Activated naive CD8-positive, alpha-beta T cell treated with anti-CD3 and anti-CD28 coated beads for 36 hours (primary cell): ENCODE measurements around the gene PRIMA1. TPM values are rescaled to one million over a fixed set of nuclear protein-coding genes. Genes with fewer than 3 reads are reported as not detected.

Source experiments
- DNase-seq: peaks from one replicate; pipeline ENCODE4 v3.0.0; 2021
- H3K27ac Mint-ChIP-seq: one replicate; pipeline ENCODE4 v1.8.0; 2022; ENCODE audit warnings: mild to moderate bottlenecking, moderate library complexity, mixed read lengths
- H3K27me3 Mint-ChIP-seq: one replicate; pipeline ENCODE4 v1.8.0; 2022; ENCODE audit warnings: mild to moderate bottlenecking, mixed read lengths
- H3K36me3 Mint-ChIP-seq: one replicate; pipeline ENCODE4 v1.8.0; 2021; ENCODE audit warnings: mild to moderate bottlenecking, mixed read lengths
- H3K4me1 Mint-ChIP-seq: one replicate; pipeline ENCODE4 v1.8.0; 2021; ENCODE audit warnings: mixed read lengths
- H3K4me3 Mint-ChIP-seq: one replicate; pipeline ENCODE4 v1.8.0; 2022; ENCODE audit warnings: mild to moderate bottlenecking, moderate library complexity, mixed read lengths
- H3K9me3 Mint-ChIP-seq: one replicate; pipeline ENCODE4 v1.8.0; 2022; ENCODE audit warnings: mixed read lengths
- total RNA-seq, 2 experiments: library from RNA; stranded (reverse); gene quantifications; one replicate each; pipeline ENCODE4 v1.2.3, GENCODE V29; 2021

PRIMA1 gene
- total RNA-seq, 2 experiments from 2014 or later, result not detected

DNA sequence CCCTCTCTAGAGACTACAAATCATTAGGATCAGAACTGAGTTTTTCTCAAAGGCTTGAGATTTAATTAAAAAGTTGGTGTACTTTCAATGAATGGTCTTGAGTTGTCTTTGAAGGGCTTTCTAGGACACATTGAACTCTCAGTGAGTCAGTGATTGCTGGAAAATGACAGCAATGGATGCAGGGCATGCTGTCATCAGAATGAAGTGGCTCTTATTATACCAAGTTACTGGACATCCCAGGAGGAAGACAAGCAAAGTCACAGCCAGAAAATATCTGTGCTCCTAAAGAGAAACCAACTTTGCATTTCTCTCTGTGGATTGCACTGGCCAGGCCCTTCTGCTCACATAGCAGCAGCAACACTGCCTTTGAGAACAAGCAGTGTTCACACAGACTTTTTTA, 112.6 kb downstream of the PRIMA1 start:
- DNase-seq, result no peak
- Mint-ChIP-seq H3K27me3 (peaks cover 10% of the 10 kb centered on the region), H3K27ac (no peak overlapping the region), H3K36me3 (no peaks in the 10 kb centered on the region), H3K9me3 (no peaks in the 10 kb centered on the region), H3K4me1 (no peaks in the 10 kb centered on the region), H3K4me3 (no peak overlapping the region)

DNA sequence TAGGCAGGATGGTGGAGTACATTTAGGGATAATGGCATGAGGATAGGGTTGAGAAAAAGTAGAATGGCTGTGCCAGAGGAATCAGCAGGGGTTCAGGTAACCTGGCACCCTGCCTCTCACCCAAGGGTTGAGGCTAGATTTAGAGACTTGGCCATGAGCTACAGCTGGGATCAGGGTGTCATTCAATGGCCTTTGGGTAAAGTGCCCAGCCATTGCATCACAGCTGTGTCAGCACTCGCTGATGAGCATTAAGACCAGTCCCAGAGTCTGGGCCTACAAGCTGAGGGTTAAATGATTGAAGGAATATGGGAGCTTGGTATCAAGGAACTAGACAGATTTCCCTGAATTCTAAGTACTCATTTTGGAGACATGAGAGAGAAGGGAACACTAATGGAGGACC, 113.9 kb downstream of the PRIMA1 start:
- no peaks in the 10 kb centered on the region for H3K36me3 Mint-ChIP-seq
- H3K4me1 Mint-ChIP-seq, result no peaks in the 10 kb centered on the region
- DNase-seq, result no peak
- H3K9me3 Mint-ChIP-seq, result no peaks in the 10 kb centered on the region
- no peak overlapping the region for H3K4me3 Mint-ChIP-seq
- no peak overlapping the region for H3K27ac Mint-ChIP-seq
- H3K27me3 Mint-ChIP-seq, result peaks cover 10% of the 10 kb centered on the region

DNA sequence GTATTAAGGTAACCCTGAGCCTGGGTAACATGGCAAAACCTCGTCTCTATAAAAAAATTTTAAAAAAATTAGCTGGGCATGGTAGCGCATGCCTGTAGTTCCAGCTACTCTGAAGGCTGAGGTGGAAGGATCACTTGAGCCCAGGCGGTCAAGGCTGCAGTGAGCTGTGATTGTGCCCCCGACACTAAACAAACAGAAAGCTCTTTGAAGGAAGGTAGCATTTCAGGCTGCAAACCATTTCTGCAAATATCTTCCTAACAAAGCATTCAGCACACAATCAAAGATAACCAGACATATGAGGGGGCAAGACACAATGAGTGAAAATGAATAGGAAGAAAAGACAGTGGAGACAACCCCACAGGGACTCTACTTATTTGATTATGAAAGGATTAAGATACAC, 118.7 kb downstream of the PRIMA1 start:
- no peak for DNase-seq
- no peak overlapping the region for H3K4me3 Mint-ChIP-seq
- peaks cover 9% of the 10 kb centered on the region for H3K9me3 Mint-ChIP-seq
- H3K27ac Mint-ChIP-seq, result no peak overlapping the region
- H3K27me3 Mint-ChIP-seq, result peaks cover 8% of the 10 kb centered on the region
- no peaks in the 10 kb centered on the region for H3K4me1 Mint-ChIP-seq
- H3K36me3 Mint-ChIP-seq, result no peaks in the 10 kb centered on the region

Other genes starting within 250 kb of the PRIMA1 start
- gene FAM181A, start 138.9 kb upstream of the PRIMA1 start, total RNA-seq, result not detected
- gene ASB2, start 188.1 kb upstream of the PRIMA1 start, total RNA-seq, result 10 to 100 TPM; 26.4 to 29.1 TPM
- gene CCDC197, start 208.8 kb upstream of the PRIMA1 start, total RNA-seq, result not detected
- gene OTUB2, start 237.9 kb upstream of the PRIMA1 start, total RNA-seq, result under 1 TPM; 0.31 to 0.48 TPM